Dendritic cell treated with granulocyte-macrophage colony-stimulating factor and Interleukin-4, amounts not matched to agents 40 ng/mL and 50 ng/mL, for 4 days (primary cell): Measurements from ENCODE around the gene MAN1C1.

Experiments
- H3K27ac Mint-ChIP-seq: one replicate; pipeline ENCODE4 v1.8.0; 2022; ENCODE audit warnings: mild to moderate bottlenecking, mixed read lengths
- H3K27me3 Mint-ChIP-seq: one replicate; pipeline ENCODE4 v1.8.0; 2022; ENCODE audit warnings: mild to moderate bottlenecking, mixed read lengths
- H3K36me3 Mint-ChIP-seq: one replicate; pipeline ENCODE4 v1.8.0; 2022; ENCODE audit warnings: low read depth, mixed read lengths
- H3K4me1 Mint-ChIP-seq: one replicate; pipeline ENCODE4 v1.8.0; 2022; ENCODE audit warnings: low read depth, mixed read lengths
- H3K4me3 Mint-ChIP-seq: one replicate; pipeline ENCODE4 v1.8.0; 2022; ENCODE audit warnings: mild to moderate bottlenecking, moderate library complexity, mixed read lengths
- H3K9me3 Mint-ChIP-seq: one replicate; pipeline ENCODE4 v1.8.0; 2022; ENCODE audit warnings: mixed read lengths
- intact Hi-C: fragments of 100-400 bp; cut with micrococcal nuclease; formaldehyde crosslinking; loops from one replicate; pipeline ENCODE4 v1.15.0; 2022

MAN1C1 gene

DNA sequence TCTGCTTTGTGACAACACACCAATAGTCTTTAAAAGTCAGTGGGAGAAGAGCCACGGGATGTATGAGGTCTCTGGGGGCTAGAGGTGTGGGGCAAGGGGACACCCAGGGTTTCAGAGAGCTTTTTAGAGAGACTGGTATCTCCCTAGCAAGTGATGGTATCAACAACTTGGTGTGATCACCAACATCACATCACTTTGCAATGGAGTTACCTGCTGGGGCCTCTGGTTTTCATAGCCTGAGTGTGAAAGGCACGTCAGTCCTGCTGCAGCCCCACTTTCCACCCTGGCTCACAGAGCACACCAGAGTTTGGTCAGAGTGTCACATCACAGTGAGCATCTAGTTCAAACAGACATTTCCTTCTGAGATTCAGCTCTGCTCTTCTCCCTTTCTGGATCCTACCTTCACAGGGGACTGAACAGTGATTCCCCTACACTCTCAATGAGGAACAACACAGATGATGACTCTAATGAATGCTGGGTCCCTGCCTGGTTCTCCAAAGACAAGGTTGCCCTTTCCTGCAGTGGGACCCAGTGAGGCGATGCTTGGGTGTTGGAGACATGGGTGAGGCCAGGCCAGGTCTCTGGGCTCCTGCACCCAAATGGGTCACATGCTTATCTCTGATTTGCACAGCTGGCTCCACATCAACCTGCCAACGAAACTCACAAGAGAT is 2.0 kb upstream of the MAN1C1 start:
- Mint-ChIP-seq H3K9me3 (no peaks in the 10 kb centered on the region), H3K27me3 (peaks cover 42% of the 10 kb centered on the region), H3K4me1 (peaks cover 34% of the 10 kb centered on the region), H3K27ac (no peak overlapping the region), H3K36me3 (peaks cover 8% of the 10 kb centered on the region), H3K4me3 (no peak overlapping the region)
- intact Hi-C loops = loop anchor here (10.0 kb wide), 2 partner anchors 70 to 100 kb away; partner anchors contain the start of gene LDLRAP1

DNA sequence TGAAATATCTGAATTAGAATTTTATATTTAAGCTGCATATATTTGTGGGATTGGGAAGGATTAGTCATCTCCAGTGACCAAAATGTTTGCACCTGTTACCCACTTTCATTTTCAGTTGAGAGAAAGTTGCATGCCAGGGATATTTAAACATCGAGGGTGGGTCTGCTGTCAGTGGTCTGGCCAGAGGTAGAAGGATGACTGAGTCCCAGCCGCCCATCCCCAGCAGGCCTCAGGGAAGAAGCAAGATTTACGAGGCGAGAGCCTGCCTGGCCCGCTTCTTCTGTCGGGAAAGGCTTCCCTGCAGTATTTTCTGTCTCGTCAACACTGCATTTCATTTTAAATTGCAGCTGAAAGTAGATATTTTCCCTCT is 1.4 kb upstream of the MAN1C1 start:
- Mint-ChIP-seq H3K36me3 (peaks cover 10% of the 10 kb centered on the region), H3K27me3 (peaks cover 44% of the 10 kb centered on the region), H3K4me3 (no peak overlapping the region), H3K9me3 (no peaks in the 10 kb centered on the region), H3K27ac (no peak overlapping the region), H3K4me1 (peaks cover 39% of the 10 kb centered on the region)
- intact Hi-C loops = loop anchor here (10.0 kb wide), 2 partner anchors 70 to 100 kb away; partner anchors contain the start of gene LDLRAP1

DNA sequence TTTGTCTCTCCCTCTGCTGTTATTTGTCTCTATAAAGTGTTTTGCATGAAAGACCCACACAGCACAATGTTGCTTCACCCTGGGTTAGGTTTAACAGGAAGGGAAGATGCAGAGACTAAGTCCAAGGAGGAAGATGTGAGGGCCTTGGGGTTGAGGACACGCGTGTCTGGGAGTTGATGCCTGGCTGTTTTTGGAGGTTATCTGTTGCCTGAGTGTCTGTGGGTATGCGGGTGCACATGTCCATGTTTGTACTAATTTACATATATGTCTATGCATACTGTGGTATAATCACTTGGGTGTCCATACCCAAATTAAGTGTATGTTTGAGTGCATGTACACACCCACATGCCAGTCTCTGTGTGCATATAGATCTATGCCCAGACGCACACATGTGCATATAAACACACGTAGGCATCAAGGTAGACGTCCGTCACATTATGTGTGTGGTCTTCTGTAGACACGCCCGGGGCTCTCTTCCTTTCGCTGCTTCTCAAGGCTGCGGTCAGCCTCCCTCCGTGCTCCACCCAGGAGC is 962 bp upstream of the MAN1C1 start:
- H3K4me1 Mint-ChIP-seq = peaks cover 44% of the 10 kb centered on the region
- H3K36me3 Mint-ChIP-seq = peaks cover 15% of the 10 kb centered on the region
- H3K27me3 Mint-ChIP-seq = peaks cover 42% of the 10 kb centered on the region
- peak overlapping the region; percentile 63 for H3K27ac Mint-ChIP-seq
- no peaks in the 10 kb centered on the region for H3K9me3 Mint-ChIP-seq
- intact Hi-C loops = loop anchor here (10.0 kb wide), 2 partner anchors 71 to 99 kb away; partner anchors contain the start of gene LDLRAP1
- peak overlapping the region; percentile 76 for H3K4me3 Mint-ChIP-seq

DNA sequence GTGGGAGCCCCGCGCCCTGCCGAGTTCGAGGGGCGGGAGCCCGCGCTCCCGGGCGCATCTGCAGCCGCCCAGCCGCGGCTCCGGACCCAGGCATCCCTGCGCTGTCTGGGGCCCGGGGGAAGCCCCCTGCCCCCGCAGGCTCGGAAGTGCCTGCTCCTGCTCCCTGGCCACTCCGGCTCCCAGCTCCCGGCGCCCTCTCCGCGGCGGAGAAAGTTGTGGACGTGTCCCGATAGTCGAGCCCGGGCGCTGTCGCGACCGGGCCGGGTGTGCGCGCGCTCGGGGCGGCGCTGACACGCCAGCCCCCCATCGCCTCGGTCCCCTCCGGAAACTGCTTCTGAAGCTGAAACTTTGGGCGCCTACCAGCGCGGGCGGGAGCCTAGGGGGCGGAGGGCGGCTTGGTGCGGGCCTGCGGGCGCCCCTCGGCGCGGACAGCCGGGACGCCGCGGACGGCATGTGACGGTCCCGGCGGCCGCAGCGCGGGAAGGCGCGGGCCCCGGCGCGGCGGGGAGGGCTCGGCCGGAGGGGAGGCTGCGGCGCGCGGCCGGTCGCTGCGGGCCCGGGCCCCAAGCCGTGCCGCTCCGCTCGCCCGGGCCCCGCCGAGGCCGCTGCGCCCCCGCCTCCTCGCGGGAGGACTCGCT is 515 bp downstream of the MAN1C1 start:
- H3K27me3 Mint-ChIP-seq = peaks cover 29% of the 10 kb centered on the region
- intact Hi-C loops = loop anchor here (10.0 kb wide), 2 partner anchors 72 to 98 kb away; partner anchors contain the start of gene LDLRAP1
- H3K4me1 Mint-ChIP-seq = peaks cover 57% of the 10 kb centered on the region
- H3K27ac Mint-ChIP-seq = peak overlapping the region; percentile 74
- H3K9me3 Mint-ChIP-seq = no peaks in the 10 kb centered on the region
- H3K36me3 Mint-ChIP-seq = peaks cover 24% of the 10 kb centered on the region
- H3K4me3 Mint-ChIP-seq = peak overlapping the region; percentile 88

DNA sequence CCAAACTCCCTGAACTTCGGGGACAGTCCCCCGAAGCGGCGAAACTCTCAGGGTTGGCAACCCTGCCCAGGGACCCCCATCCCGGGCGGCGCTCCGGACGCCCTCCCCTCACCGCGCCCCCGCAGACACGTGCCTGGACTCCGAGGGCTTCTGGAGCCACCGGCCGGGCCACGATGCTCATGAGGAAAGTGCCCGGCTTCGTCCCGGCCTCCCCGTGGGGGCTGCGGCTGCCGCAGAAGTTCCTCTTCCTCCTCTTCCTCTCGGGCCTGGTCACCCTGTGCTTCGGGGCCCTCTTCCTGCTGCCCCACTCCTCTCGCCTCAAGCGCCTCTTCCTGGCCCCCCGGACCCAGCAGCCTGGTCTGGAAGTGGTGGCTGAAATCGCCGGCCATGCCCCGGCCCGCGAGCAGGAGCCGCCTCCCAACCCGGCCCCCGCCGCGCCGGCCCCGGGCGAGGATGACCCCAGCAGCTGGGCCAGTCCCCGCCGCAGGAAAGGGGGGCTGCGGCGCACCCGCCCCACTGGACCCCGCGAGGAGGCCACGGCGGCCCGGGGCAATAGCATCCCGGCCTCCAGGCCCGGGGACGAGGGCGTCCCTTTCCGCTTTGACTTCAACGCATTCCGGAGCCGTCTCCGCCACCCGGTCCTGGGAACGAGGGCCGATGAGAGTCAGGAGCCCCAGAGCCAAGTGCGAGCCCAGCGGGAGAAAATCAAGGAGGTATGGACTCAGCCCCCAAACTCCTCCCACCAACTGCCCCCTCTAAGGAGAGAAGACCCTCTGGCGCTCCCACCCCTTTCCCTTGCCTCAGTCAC is 1.2 kb downstream of the MAN1C1 start:
- peak overlapping the region; percentile 74 for H3K27ac Mint-ChIP-seq
- peaks cover 57% of the 10 kb centered on the region for H3K4me1 Mint-ChIP-seq
- intact Hi-C loops = loop anchor here (10.0 kb wide), 2 partner anchors 73 to 97 kb away; partner anchors contain the start of gene LDLRAP1
- H3K36me3 Mint-ChIP-seq = peaks cover 24% of the 10 kb centered on the region
- peak overlapping the region; percentile 88 for H3K4me3 Mint-ChIP-seq
- H3K9me3 Mint-ChIP-seq = no peaks in the 10 kb centered on the region
- H3K27me3 Mint-ChIP-seq = peaks cover 26% of the 10 kb centered on the region

DNA sequence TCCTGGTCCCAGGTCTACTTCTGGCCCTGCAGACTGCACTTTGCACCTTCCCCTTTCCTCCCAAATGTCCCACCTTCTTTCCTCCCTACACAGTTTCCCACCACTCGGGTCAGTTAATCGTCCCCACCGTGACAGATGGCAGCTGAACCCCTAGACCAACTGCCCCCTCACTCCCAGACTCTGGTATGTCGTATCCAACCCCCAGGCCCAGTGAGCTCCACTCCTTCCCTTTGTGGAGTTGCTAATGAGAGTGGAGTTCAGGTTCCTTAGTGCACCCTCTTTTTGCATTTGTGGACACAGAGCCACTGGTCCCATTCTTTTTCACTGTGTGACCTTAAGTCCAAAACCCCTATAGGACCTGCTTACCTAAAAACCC is 1.8 kb downstream of the MAN1C1 start:
- Mint-ChIP-seq H3K27me3 (peaks cover 23% of the 10 kb centered on the region), H3K27ac (peak overlapping the region; percentile 74), H3K4me3 (peak overlapping the region; percentile 88), H3K36me3 (peaks cover 24% of the 10 kb centered on the region), H3K4me1 (peaks cover 57% of the 10 kb centered on the region), H3K9me3 (no peaks in the 10 kb centered on the region)
- intact Hi-C loops = loop anchor here (10.0 kb wide), 2 partner anchors 74 to 96 kb away; partner anchors contain the start of gene LDLRAP1

DNA sequence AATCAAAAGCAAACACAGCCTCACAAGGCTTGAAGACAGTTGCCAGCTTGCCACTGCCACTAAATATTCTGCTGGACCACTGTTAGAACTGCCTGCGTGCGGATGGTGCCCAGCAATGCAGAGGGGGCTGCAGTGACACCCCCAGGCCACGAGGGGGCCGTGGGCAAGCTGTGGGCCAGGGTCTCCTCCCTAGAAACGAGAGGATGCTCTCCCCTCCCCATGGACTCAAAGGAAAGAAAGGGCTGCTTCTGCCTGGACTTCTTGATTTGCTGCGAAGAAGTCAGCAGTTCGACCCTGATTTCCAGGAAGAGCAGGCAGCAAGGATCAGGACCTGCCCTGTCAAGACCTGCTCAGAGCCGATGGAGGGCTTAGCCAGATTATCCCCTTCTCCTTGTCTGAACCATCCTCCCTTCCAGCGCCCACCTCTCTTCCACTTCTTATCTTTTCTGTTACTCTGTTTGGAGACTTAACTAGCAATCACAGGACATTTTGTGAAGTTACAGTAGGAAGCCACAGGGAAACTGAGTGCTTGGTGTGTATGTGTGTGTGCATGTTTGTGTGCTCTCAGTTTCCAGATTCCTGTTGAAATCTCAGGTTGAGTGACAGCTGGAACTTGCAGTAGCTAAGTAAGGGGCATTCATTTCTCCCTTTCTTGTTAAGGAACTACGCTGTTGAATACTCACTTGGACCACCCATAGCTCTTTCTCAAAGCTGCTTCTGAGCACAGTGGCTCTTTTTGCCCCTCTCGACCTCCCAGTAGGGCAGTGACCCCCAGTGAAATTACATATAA is 2.7 kb downstream of the MAN1C1 start:
- Mint-ChIP-seq H3K36me3 (peaks cover 24% of the 10 kb centered on the region), H3K27me3 (peaks cover 18% of the 10 kb centered on the region), H3K27ac (no peak overlapping the region), H3K4me1 (peaks cover 63% of the 10 kb centered on the region), H3K4me3 (peak overlapping the region; percentile 88), H3K9me3 (no peaks in the 10 kb centered on the region)
- intact Hi-C loops = loop anchor here (10.0 kb wide), 2 partner anchors 74 to 96 kb away; partner anchors contain the start of gene LDLRAP1

DNA sequence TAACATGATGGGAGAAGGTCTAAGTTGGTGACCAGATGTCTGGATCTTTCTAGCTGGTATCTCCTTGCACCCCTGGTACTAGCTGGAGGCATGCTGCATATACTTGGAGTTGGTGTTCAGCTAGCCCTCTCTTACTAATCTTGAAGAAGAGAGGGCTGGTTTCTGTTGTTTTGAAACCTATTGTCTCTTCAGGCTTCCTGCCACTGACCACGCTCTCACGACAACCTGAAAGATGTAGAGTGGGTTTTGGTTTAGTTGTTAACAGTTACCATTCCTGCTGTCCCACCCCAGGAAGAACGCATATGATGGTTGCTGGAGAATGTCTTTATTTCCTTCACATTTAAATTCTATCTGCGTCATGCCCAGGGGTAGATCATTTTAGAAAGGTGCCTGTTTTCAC is 3.6 kb downstream of the MAN1C1 start:
- H3K27ac Mint-ChIP-seq = no peak overlapping the region

DNA sequence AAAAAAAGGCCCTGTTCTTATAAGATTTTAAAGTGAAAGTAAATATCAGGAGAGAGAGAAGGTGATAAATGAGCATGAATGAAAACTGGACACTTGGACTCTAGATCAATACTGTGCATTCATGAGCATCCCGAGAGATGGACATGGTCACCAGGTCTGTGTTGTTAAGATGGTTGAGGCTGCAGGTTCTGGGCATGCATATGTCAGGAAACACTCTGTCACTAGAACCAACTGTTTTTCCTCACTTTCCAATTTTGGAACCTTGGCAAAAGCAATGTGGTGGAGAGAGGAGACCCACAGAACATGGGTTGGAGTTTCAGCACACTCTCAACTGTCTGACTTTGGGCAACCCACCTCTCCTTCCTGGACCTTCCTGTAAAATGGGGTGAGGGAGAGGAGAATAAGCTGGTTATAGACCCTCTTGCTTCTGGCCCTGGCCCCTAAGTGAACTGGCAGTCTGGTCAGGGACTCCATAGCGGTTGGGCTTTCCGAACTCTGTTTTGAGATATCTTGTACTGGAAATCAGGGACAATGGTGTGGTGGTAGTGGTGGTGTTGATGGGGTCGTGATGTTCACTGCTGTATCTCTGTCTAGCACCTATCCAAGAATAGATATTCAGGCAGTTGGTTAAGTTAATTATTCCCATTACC is 4.2 kb downstream of the MAN1C1 start:
- no peaks in the 10 kb centered on the region for H3K9me3 Mint-ChIP-seq
- peaks cover 16% of the 10 kb centered on the region for H3K27me3 Mint-ChIP-seq
- peaks cover 56% of the 10 kb centered on the region for H3K4me1 Mint-ChIP-seq
- intact Hi-C loops = no loop called here
- peak overlapping the region; percentile 88 for H3K4me3 Mint-ChIP-seq
- peaks cover 31% of the 10 kb centered on the region for H3K36me3 Mint-ChIP-seq
- no peak overlapping the region for H3K27ac Mint-ChIP-seq

More for the DNA sequence above, 3.6 kb downstream of the MAN1C1 start:
- Mint-ChIP-seq H3K4me3 (peak overlapping the region; percentile 88), H3K4me1 (peaks cover 60% of the 10 kb centered on the region), H3K9me3 (no peaks in the 10 kb centered on the region), H3K27me3 (peaks cover 16% of the 10 kb centered on the region), H3K36me3 (peaks cover 26% of the 10 kb centered on the region)
- intact Hi-C loops = no loop called here

DNA sequence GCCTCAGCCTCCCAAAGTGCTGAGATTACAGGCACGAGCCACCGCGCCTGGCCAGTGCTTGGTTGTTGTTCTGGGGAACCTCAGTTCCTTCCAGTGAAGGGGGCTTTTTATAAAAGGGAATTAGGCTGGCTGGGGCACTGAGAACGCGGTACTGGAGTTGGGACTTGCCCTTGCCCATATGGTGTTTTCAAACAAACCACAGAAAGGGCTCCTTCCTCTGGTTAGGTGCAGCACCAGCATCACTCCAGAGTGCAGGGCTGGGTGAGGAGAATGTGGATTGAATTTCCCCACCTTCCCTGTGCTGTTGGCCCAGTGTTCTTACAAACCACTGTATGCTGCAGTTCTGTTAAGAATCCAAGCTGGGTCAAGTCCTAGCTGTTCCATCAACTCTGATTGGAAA is 5.3 kb downstream of the MAN1C1 start:
- H3K9me3 Mint-ChIP-seq = no peaks in the 10 kb centered on the region
- H3K27ac Mint-ChIP-seq = no peak overlapping the region
- no peak overlapping the region for H3K4me3 Mint-ChIP-seq
- intact Hi-C loops = no loop called here
- H3K36me3 Mint-ChIP-seq = peaks cover 38% of the 10 kb centered on the region
- H3K4me1 Mint-ChIP-seq = peaks cover 52% of the 10 kb centered on the region
- peaks cover 16% of the 10 kb centered on the region for H3K27me3 Mint-ChIP-seq

DNA sequence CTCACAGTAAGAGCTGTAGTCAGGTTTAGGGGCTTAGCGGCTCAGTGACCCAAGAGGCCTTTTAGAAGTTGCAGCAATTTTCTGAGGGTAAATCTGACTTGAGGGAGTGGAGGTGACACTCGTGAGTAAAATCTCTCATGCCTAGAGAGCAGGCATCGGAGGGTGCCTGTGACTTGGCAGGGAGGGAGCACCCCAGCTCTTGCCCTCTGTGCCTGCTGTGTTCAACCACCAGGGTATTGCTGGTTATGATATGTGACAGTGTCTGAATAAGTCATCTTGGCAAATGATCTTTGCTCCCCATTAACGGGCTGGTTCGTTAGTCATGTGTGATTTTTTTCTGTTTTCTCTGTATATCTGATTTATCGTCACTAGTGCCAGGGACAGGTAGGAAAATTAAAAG is 5.9 kb downstream of the MAN1C1 start:
- Mint-ChIP-seq H3K27ac (no peak overlapping the region), H3K4me1 (peaks cover 52% of the 10 kb centered on the region), H3K4me3 (no peak overlapping the region), H3K36me3 (peaks cover 38% of the 10 kb centered on the region), H3K27me3 (peaks cover 16% of the 10 kb centered on the region), H3K9me3 (no peaks in the 10 kb centered on the region)
- intact Hi-C loops = no loop called here

DNA sequence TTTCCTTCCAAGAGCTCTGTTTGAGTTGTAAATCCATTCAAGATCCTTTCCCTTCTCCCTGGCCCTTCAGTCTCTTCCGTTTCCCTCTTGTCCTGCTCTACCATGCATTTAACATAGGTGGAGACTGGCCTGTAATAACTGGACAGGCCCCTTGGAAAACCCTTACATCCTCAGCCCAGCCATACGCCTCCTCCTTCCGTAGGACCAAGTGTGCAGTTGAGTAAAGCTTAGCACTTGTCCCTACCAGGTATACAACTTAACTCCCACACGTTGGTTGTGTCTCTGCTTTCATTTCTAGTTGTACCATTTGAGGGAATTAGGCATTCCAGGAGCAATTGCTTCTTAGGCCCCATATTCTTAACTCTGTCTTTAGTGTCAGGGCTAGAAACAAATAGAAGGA is 6.4 kb downstream of the MAN1C1 start:
- H3K9me3 Mint-ChIP-seq = no peaks in the 10 kb centered on the region
- H3K36me3 Mint-ChIP-seq = peaks cover 37% of the 10 kb centered on the region
- H3K27me3 Mint-ChIP-seq = peaks cover 14% of the 10 kb centered on the region
- intact Hi-C loops = no loop called here
- peaks cover 47% of the 10 kb centered on the region for H3K4me1 Mint-ChIP-seq
- H3K4me3 Mint-ChIP-seq = no peak overlapping the region
- no peak overlapping the region for H3K27ac Mint-ChIP-seq

DNA sequence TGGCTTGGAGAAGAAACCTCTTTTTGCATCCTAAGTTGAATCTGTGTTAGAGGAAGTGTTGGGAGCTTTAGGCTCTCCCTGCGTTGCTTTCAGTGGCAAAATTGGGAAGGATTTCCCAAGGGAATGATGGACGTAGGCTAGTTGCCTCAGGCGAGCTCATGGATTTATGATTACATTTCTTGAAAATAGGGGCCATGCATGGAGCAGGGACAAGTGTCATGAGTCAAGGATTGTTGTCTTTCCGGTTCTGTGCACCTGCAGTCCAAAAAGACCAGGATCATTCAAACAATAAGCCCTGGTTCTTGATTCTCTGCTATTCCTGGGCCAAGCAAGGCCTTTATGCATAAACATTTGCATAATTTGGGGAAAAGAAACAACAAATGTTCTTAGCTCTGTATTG is 7.1 kb downstream of the MAN1C1 start:
- H3K9me3 Mint-ChIP-seq = no peaks in the 10 kb centered on the region
- H3K4me1 Mint-ChIP-seq = peaks cover 40% of the 10 kb centered on the region
- intact Hi-C loops = no loop called here
- peaks cover 30% of the 10 kb centered on the region for H3K36me3 Mint-ChIP-seq
- no peak overlapping the region for H3K27ac Mint-ChIP-seq
- H3K4me3 Mint-ChIP-seq = no peak overlapping the region
- peaks cover 9% of the 10 kb centered on the region for H3K27me3 Mint-ChIP-seq
